ENCODE data around the gene MUC6.

Gene MUC6

DNA sequence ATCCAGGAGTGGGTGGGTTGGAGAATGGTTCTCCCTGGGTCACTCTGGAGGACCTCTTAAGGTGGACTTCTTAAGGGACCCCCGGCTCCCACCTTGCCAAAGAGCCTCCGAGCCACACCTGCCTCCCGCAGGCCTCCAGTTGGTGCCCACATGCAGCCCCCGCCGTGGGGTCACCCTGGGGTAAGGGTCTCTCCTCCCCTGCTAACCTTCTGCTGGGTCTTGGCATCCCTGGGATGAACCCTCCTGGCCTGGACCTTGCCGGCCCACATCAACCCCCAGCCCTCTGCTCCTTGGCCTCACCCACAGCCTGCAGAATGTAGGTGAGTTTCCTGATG is 12.5 kb upstream of the MUC6 start:
- no peak for ATAC-seq
- TF ChIP-seq, protein P1, sequence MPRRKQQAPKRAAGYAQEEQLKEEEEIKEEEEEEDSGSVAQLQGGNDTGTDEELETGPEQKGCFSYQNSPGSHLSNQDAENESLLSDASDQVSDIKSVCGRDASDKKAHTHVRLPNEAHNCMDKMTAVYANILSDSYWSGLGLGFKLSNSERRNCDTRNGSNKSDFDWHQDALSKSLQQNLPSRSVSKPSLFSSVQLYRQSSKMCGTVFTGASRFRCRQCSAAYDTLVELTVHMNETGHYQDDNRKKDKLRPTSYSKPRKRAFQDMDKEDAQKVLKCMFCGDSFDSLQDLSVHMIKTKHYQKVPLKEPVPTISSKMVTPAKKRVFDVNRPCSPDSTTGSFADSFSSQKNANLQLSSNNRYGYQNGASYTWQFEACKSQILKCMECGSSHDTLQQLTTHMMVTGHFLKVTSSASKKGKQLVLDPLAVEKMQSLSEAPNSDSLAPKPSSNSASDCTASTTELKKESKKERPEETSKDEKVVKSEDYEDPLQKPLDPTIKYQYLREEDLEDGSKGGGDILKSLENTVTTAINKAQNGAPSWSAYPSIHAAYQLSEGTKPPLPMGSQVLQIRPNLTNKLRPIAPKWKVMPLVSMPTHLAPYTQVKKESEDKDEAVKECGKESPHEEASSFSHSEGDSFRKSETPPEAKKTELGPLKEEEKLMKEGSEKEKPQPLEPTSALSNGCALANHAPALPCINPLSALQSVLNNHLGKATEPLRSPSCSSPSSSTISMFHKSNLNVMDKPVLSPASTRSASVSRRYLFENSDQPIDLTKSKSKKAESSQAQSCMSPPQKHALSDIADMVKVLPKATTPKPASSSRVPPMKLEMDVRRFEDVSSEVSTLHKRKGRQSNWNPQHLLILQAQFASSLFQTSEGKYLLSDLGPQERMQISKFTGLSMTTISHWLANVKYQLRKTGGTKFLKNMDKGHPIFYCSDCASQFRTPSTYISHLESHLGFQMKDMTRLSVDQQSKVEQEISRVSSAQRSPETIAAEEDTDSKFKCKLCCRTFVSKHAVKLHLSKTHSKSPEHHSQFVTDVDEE (CRISPR knock-in tag; IDR thresholded peaks at IDR 0.05): no peak
- TF ChIP-seq TCF4 (CRISPR knock-in tag; IDR thresholded peaks at IDR 0.05; ENCODE audit: borderline replicate concordance): no peak
- no peak for TF ChIP-seq ZFP3 (CRISPR knock-in tag; IDR thresholded peaks at IDR 0.05)
- TF ChIP-seq SNAI2 (CRISPR knock-in tag; IDR thresholded peaks at IDR 0.05): no peak
- TF ChIP-seq ZNF70 (CRISPR knock-in tag; IDR thresholded peaks at IDR 0.05): no peak
- TF ChIP-seq, protein P2, sequence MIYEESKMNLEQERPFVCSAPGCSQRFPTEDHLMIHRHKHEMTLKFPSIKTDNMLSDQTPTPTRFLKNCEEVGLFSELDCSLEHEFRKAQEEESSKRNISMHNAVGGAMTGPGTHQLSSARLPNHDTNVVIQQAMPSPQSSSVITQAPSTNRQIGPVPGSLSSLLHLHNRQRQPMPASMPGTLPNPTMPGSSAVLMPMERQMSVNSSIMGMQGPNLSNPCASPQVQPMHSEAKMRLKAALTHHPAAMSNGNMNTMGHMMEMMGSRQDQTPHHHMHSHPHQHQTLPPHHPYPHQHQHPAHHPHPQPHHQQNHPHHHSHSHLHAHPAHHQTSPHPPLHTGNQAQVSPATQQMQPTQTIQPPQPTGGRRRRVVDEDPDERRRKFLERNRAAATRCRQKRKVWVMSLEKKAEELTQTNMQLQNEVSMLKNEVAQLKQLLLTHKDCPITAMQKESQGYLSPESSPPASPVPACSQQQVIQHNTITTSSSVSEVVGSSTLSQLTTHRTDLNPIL (CRISPR knock-in tag; IDR thresholded peaks at IDR 0.05; ENCODE audit: low read depth): no peak
- no peak for TF ChIP-seq ZNF565 (CRISPR knock-in tag; conservative IDR thresholded peaks at IDR 0.05; ENCODE audit: low read depth)
- TF ChIP-seq TOX (CRISPR knock-in tag; IDR thresholded peaks at IDR 0.05; ENCODE audit: borderline replicate concordance): no peak
- TF ChIP-seq, protein P3, sequence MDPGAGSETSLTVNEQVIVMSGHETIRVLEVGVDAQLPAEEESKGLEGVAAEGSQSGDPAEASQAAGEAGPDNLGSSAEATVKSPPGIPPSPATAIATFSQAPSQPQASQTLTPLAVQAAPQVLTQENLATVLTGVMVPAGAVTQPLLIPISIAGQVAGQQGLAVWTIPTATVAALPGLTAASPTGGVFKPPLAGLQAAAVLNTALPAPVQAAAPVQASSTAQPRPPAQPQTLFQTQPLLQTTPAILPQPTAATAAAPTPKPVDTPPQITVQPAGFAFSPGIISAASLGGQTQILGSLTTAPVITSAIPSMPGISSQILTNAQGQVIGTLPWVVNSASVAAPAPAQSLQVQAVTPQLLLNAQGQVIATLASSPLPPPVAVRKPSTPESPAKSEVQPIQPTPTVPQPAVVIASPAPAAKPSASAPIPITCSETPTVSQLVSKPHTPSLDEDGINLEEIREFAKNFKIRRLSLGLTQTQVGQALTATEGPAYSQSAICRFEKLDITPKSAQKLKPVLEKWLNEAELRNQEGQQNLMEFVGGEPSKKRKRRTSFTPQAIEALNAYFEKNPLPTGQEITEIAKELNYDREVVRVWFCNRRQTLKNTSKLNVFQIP (CRISPR knock-in tag; IDR thresholded peaks at IDR 0.05; ENCODE audit: borderline replicate concordance, low read depth): no peak
- TF ChIP-seq OSR1 (CRISPR knock-in tag; IDR thresholded peaks at IDR 0.05): no peak
- TF ChIP-seq GLIS3 (CRISPR knock-in tag; IDR thresholded peaks at IDR 0.05): no peak
- TF ChIP-seq RARB (CRISPR knock-in tag; IDR thresholded peaks at IDR 0.05): no peak
- TF ChIP-seq BACH2 (CRISPR knock-in tag; IDR thresholded peaks at IDR 0.05; ENCODE audit: borderline replicate concordance): no peak
- no peak for TF ChIP-seq ARNTL (CRISPR knock-in tag; IDR thresholded peaks at IDR 0.05; ENCODE audit: borderline replicate concordance, low read depth)
- TF ChIP-seq, protein P4, sequence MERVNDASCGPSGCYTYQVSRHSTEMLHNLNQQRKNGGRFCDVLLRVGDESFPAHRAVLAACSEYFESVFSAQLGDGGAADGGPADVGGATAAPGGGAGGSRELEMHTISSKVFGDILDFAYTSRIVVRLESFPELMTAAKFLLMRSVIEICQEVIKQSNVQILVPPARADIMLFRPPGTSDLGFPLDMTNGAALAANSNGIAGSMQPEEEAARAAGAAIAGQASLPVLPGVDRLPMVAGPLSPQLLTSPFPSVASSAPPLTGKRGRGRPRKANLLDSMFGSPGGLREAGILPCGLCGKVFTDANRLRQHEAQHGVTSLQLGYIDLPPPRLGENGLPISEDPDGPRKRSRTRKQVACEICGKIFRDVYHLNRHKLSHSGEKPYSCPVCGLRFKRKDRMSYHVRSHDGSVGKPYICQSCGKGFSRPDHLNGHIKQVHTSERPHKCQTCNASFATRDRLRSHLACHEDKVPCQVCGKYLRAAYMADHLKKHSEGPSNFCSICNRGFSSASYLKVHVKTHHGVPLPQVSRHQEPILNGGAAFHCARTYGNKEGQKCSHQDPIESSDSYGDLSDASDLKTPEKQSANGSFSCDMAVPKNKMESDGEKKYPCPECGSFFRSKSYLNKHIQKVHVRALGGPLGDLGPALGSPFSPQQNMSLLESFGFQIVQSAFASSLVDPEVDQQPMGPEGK (CRISPR knock-in tag; IDR thresholded peaks at IDR 0.05; ENCODE audit: borderline replicate concordance): no peak

DNA sequence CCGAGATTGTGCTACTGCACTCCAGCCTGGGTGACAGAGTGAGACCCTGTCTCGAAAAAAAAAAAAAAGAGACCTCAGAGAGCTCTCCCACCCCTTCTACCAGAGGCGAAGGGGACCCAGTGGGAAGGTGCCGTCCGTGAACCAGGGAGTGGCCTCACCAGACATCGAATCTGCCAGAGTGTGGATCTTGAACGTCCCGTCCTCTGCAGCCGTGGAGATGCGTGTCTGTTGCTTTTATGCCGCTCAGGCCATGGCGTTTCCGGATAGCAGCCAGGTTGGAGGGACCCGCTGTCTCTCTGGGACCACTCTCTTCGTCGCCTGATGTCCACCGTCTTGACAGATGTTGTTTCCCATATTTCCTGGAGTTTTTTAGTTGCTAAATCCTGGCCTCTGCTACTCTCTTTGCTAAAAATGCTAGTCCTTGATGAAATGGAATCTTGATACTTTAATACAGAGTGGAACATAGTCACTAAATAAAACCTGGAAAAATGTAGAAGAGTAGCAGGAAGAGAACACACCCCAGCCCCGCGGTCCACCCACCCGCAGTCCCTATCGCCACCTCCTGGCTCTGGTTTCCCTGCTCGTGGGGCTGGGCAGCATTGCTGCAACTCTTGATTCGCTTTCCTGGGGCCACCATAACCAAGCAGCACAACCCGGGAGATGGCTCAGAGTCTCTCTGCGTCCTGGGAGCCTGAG is 12.0 kb upstream of the MUC6 start:
- TF ChIP-seq ESRRG (CRISPR knock-in tag; IDR thresholded peaks at IDR 0.05) (no peak), ZFP30 (CRISPR knock-in tag; IDR thresholded peaks at IDR 0.05) (no peak), CSDC2 (CRISPR knock-in tag; IDR thresholded peaks at IDR 0.05) (no peak), ISL1 (CRISPR knock-in tag; IDR thresholded peaks at IDR 0.05) (no peak), TOX (CRISPR knock-in tag; IDR thresholded peaks at IDR 0.05; ENCODE audit: borderline replicate concordance) (no peak), ZNF8 (CRISPR knock-in tag; IDR thresholded peaks at IDR 0.05) (no peak), OSR1 (CRISPR knock-in tag; IDR thresholded peaks at IDR 0.05) (no peak), PPARA (CRISPR knock-in tag; IDR thresholded peaks at IDR 0.05; ENCODE audit: borderline replicate concordance) (no peak), ZFP3 (CRISPR knock-in tag; IDR thresholded peaks at IDR 0.05) (no peak), ZNF70 (CRISPR knock-in tag; IDR thresholded peaks at IDR 0.05) (no peak), RARB (CRISPR knock-in tag; IDR thresholded peaks at IDR 0.05) (no peak), ZC3H10 (CRISPR knock-in tag; IDR thresholded peaks at IDR 0.05) (no peak), BACH2 (CRISPR knock-in tag; IDR thresholded peaks at IDR 0.05; ENCODE audit: borderline replicate concordance) (no peak)
- TF ChIP-seq, protein P4 (CRISPR knock-in tag; IDR thresholded peaks at IDR 0.05; ENCODE audit: borderline replicate concordance): no peak
- TF ChIP-seq, protein P5, sequence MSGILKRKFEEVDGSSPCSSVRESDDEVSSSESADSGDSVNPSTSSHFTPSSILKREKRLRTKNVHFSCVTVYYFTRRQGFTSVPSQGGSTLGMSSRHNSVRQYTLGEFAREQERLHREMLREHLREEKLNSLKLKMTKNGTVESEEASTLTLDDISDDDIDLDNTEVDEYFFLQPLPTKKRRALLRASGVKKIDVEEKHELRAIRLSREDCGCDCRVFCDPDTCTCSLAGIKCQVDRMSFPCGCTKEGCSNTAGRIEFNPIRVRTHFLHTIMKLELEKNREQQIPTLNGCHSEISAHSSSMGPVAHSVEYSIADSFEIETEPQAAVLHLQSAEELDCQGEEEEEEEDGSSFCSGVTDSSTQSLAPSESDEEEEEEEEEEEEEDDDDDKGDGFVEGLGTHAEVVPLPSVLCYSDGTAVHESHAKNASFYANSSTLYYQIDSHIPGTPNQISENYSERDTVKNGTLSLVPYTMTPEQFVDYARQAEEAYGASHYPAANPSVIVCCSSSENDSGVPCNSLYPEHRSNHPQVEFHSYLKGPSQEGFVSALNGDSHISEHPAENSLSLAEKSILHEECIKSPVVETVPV (CRISPR knock-in tag; IDR thresholded peaks at IDR 0.05): no peak
- TF ChIP-seq, protein P1 (CRISPR knock-in tag; IDR thresholded peaks at IDR 0.05): no peak
- TF ChIP-seq, protein P3 (CRISPR knock-in tag; IDR thresholded peaks at IDR 0.05; ENCODE audit: borderline replicate concordance, low read depth): no peak
- no peak for ATAC-seq

Data from SK-N-SH treated with all-trans-retinoic acid at 6 μM for 48 hours (cell line).